Measurements from ENCODE around the gene ULK4. TPM values are rescaled to one million over a fixed set of nuclear protein-coding genes. Genes with fewer than 3 reads are reported as not detected.

ULK4 gene
- total and polyA plus RNA-seq, 2 of the 4 experiments (the other 2 are of a cell fraction) = 2.7 to 5.0 TPM

DNA sequence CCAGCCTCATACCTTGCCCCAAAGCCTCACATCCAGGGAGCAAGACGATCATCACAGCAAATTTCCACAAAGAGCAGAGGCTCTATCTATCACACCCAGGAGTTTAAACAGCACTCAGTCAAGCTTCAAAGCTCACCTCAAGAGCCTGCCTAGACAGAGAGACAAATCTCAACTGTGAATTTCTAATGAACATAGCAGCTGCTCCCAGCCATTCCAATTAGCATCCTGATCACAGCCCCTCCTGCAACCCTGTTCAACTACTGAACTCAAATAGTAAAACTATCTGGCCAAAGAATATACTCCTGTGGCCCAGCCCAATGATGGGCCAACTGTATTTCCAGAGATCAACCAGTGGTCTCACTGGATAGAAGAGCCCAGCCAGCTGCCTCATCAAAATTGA, 492.8 kb downstream of the ULK4 start:
- Histone ChIP-seq H3K9me3 (ENCODE audit: control insufficient read depth, insufficient read depth, low read length) (peaks cover 2% of the 10 kb centered on the region), H3K4me2 (ENCODE audit: low read depth, low read length) (no peak overlapping the region), H3K79me1 (ENCODE audit: low read depth in 1 of 2, low read length in 2 of 2) (no peaks in the 10 kb centered on the region), H3K36me3 (ENCODE audit: control insufficient read depth, insufficient read depth, low read length) (no peaks in the 10 kb centered on the region), H4K91ac (ENCODE audit: insufficient read depth, low read depth, low read length) (no peak overlapping the region), H2AK9ac (replicated peaks; ENCODE audit: low read depth, low read length, poor library complexity) (no peak overlapping the region), H3K56ac (ENCODE audit: extremely low read depth, insufficient read depth, low read length) (no peak overlapping the region), H3K23ac (ENCODE audit: low read depth, low read length) (no peak overlapping the region), H3K27me3 (ENCODE audit: control insufficient read depth, insufficient read depth, low read length) (no peaks in the 10 kb centered on the region), H4K20me1 (ENCODE audit: insufficient read depth, low read length) (no peaks in the 10 kb centered on the region), H3K4ac (ENCODE audit: low read depth, low read length) (no peak overlapping the region), H3K27ac (ENCODE audit: insufficient read depth, low read length) (no peak overlapping the region), H2AFZ (replicated peaks; ENCODE audit: low read length, poor library complexity) (no peak overlapping the region), H2BK15ac (ENCODE audit: low read depth, low read length) (no peak overlapping the region), H2AK5ac (ENCODE audit: low read depth, low read length) (no peak overlapping the region), H3K4me1 (ENCODE audit: control insufficient read depth, insufficient read depth, low read length) (no peaks in the 10 kb centered on the region), H3K14ac (replicated peaks; ENCODE audit: low read depth, low read length) (no peak overlapping the region), H3K4me3 (ENCODE audit: insufficient read depth, low read depth, low read length) (no peak overlapping the region), H3K18ac (ENCODE audit: low read depth, low read length) (no peak overlapping the region), H3K9me1 (ENCODE audit: insufficient read depth, low read length) (no peaks in the 10 kb centered on the region), H2BK120ac (ENCODE audit: low read depth, low read length) (no peak overlapping the region), H4K8ac (ENCODE audit: low read depth in 2 of 2, low read length in 2 of 2) (no peak overlapping the region), H4K5ac (ENCODE audit: low read depth, low read length) (no peak overlapping the region), H2BK5ac (ENCODE audit: low read depth, low read length, poor library complexity, severe bottlenecking) (no peak overlapping the region), H3K9ac (ENCODE audit: low read depth, low read length) (no peak overlapping the region), H2BK20ac (ENCODE audit: low read depth, low read length) (no peak overlapping the region)
- no peak for TF ChIP-seq RAD21 (IDR thresholded peaks at IDR 0.05; ENCODE audit: low read length)
- no peak for TF ChIP-seq POLR2A (IDR thresholded peaks at IDR 0.05; ENCODE audit: low read depth, low read length)
- TF ChIP-seq CHD1 (IDR thresholded peaks at IDR 0.05; ENCODE audit: low read depth, low read length) = no peak
- TF ChIP-seq, protein P1, sequence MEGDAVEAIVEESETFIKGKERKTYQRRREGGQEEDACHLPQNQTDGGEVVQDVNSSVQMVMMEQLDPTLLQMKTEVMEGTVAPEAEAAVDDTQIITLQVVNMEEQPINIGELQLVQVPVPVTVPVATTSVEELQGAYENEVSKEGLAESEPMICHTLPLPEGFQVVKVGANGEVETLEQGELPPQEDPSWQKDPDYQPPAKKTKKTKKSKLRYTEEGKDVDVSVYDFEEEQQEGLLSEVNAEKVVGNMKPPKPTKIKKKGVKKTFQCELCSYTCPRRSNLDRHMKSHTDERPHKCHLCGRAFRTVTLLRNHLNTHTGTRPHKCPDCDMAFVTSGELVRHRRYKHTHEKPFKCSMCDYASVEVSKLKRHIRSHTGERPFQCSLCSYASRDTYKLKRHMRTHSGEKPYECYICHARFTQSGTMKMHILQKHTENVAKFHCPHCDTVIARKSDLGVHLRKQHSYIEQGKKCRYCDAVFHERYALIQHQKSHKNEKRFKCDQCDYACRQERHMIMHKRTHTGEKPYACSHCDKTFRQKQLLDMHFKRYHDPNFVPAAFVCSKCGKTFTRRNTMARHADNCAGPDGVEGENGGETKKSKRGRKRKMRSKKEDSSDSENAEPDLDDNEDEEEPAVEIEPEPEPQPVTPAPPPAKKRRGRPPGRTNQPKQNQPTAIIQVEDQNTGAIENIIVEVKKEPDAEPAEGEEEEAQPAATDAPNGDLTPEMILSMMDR (conservative IDR thresholded peaks at IDR 0.05; ENCODE audit: low read depth, low read length) = no peak
- TF ChIP-seq, protein P2, sequence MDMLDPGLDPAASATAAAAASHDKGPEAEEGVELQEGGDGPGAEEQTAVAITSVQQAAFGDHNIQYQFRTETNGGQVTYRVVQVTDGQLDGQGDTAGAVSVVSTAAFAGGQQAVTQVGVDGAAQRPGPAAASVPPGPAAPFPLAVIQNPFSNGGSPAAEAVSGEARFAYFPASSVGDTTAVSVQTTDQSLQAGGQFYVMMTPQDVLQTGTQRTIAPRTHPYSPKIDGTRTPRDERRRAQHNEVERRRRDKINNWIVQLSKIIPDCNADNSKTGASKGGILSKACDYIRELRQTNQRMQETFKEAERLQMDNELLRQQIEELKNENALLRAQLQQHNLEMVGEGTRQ (IDR thresholded peaks at IDR 0.05; ENCODE audit: low read depth, low read length) = no peak
- TF ChIP-seq NFE2L2 (IDR thresholded peaks at IDR 0.05; ENCODE audit: low read depth, low read length) = no peak
- in situ Hi-C loops (cut with MboI; ENCODE audit: low sequenced_read_pairs) = no loop called here
- ATAC-seq (ENCODE audit: low read depth) = no peak
- CTCF ChIA-PET = no interaction called here
- POLR2A ChIA-PET (ENCODE audit: unreplicated experiment) = interaction anchor here (0.6 kb wide), 1 partner anchor 58 kb away, joined by 4 read pairs; no protein-coding TSS in a partner anchor
- BruUV-seq (replicated peaks) = no TSS peak
- 43% methylated on average over 1 of the region's 1 CpG; no CpG with 5 or more reads in 1 of the 2 experiments for WGBS, 2 experiments (ENCODE audit: extremely low coverage in 2 of 2, insufficient read length in 1 of 2)
- intact Hi-C loops (cut with micrococcal nuclease) = no loop called here
- dilution Hi-C loops (cut with HindIII; ENCODE audit: low sequenced_read_pairs, unreplicated experiment) = no loop called here
- DNase-seq = no peak
